GM18526 (cell line): ENCODE measurements around the gene CDKAL1.

ENCODE experiments used
- POLR2A ChIP-seq: IDR thresholded peaks from 3 replicates; pipeline ENCODE4 v1.6.1; 2011; ENCODE audit not compliant: insufficient read length; ENCODE audit errors: extremely low read depth

CDKAL1 gene

DNA sequence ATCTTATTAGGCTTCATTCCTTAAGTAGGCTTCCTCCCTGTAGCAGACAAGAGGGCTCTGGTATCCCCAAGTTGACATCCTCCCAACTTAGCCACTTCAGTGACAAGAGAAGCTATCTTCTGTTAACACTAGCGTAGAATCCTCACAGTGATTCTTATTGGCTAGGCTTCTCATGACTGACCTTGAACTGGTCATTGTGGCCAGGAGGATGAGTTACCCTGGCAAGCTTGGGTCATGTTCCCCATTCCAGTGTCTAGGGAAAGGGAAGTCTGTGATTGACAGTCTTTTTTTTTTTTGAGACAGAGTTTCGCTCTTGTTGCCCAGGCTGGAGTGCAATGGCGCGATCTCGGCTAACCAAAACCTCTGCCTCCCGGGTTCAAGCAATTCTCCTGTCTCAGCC lies 7.1 kb downstream of the CDKAL1 start:
- no peak for TF ChIP-seq POLR2A

DNA sequence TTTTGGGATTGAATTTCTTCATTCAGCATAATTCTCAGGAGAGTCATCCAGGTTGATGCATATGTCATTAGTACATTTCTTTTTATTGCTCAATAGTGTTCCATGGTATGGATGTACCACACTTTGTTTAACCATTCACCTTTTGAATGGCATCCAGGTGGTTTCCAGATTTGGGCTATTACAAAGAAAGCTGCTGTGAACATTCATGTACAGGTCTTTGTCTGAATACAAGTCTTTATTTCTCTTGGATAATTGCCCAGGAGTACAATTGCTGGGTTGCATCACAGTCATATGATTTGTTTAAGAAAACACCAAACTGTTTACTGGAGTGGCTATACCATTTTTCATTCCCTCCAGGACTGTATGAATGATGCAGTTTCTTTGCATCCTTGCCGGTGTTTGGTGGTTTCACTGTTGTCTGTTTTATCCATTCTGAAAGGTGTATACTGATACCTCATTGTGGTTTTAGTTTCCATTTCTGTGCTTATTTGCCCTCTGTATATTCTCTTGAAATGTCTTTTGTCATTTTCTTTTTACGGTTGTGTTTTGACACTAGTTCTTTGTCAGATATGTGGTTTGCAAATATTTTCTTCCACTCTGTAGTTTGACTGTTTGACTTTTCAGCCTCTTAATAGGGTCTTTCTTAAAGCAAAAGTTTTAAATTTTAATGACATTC lies 8.8 kb downstream of the CDKAL1 start:
- no peak for TF ChIP-seq POLR2A

DNA sequence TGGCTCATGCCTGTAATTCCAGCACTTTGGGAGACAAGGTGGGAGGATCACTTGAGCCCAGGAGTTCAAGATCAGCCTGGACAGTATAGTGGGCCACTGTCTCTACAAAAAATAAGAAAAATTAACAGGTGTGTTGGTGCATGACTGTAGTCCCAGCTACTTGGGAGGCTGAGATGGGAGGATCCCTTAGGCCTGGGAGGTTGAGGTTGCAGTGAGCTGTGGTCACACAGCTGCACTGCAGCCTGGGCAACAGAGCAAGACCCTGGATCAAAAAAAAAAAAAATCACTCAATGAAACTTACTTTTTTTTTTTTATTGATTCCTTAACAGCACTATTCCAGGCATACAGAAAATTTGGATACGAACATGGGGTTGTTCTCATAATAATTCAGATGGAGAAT lies 14.0 kb downstream of the CDKAL1 start:
- no peak for TF ChIP-seq POLR2A

DNA sequence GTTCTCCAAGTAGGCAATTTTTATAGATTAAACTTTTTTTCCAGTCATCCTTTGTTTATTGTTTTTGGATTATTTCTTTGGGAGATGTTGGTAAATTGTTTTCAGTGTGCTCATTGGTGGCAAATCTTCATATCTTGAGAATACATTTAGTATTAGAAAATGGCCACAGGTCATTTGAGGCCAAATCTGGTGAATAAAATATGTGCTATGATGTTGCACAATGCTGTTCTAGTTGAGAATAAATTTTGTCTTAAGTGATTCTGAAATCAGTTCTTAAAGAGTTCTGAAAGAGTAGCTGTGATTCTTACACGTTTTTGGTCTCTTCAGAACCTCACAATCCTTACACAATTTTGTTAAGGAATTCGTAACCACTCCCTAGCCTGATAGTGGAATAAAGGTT lies 20.1 kb downstream of the CDKAL1 start:
- no peak for TF ChIP-seq POLR2A

DNA sequence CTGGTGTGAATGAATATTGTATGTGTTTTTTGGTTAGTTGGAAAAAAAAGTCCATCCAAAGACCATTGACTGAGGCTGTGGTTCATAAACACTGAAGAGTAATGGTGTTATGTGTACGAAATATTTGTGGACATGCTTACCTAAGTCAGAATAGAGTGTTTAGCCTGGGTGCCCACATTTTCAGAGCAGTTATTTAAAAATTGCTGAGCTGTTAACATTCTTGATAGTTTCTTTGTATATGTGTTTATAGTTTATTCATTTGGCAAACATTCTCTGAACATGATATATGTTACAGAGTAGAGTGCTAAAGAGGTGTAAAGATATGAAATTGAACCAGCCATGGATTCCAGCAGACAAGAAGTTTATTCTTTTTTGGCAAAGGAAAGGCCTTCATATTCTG lies 20.6 kb downstream of the CDKAL1 start:
- TF ChIP-seq POLR2A = no peak

GRCh38 chr6:20559924-20560551 lies 25.8 kb downstream of the CDKAL1 start:
- no peak for TF ChIP-seq POLR2A

DNA sequence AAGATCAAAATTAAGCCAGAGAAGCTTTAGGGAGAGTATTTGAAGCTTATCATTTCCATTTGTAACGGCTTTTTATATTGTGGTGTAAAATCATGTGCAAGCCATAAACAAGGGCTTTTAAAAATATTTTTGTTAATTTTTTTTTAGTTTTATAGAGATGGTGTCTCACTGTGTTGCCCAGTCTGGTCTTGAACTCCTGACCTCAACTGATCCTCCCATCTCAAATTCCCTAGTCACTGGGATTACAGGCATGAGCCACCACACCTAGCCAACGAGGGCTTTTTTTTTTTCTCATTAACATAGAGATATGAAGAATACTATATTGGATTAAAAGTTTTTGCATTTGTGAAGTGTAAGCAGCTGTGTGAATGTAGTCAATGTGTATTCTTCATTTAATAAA lies 29.1 kb downstream of the CDKAL1 start:
- TF ChIP-seq POLR2A = no peak

DNA sequence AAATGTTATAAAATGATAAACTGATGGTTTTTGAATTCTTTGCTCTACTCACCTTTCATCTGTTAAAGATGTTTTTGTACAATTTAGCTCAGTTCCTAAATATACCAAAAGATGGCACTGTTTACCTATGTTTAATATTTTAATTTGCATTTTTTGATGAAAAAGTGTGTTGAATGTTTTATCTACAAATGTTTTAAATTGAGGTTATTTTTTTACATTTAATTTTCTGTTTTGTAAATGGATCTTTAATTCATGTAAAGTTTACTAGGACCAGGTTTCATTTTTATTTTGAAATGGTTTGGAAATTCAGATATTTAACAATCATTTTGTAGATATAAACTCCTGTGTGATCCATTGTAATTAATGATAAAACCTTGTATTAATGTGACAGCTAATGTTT lies 30.0 kb downstream of the CDKAL1 start:
- TF ChIP-seq POLR2A = no peak

DNA sequence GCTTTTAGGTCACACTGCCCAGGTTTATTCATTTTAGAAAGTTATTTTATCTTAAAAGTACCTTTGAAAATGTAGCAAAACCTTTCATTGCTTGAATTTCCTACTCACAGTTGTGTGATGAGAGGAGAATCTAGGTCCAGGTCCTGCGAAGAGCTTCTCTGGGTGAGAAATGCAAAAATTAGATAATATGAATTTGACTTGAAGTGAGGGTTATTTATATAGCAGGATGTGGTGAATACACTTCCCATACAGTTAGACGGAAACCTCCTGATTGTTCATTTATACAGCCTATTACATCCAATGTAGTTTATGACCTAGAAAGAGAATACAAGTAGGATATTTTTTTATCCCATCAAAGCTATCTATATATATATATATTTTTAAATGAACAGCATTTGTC lies 30.5 kb downstream of the CDKAL1 start:
- no peak for TF ChIP-seq POLR2A

- no peak for TF ChIP-seq POLR2A
Measured at GRCh38 chr6:20565342-20565741, 31.1 kb downstream of the CDKAL1 start.

- TF ChIP-seq POLR2A = no peak
Measured at GRCh38 chr6:20566109-20566508, 31.9 kb downstream of the CDKAL1 start.

GRCh38 chr6:20569000-20569610 lies 34.8 kb downstream of the CDKAL1 start:
- no peak for TF ChIP-seq POLR2A

- no peak for TF ChIP-seq POLR2A
Measured at GRCh38 chr6:20571261-20571660, 37.0 kb downstream of the CDKAL1 start.

GRCh38 chr6:20572288-20572687 lies 38.0 kb downstream of the CDKAL1 start:
- no peak for TF ChIP-seq POLR2A

DNA sequence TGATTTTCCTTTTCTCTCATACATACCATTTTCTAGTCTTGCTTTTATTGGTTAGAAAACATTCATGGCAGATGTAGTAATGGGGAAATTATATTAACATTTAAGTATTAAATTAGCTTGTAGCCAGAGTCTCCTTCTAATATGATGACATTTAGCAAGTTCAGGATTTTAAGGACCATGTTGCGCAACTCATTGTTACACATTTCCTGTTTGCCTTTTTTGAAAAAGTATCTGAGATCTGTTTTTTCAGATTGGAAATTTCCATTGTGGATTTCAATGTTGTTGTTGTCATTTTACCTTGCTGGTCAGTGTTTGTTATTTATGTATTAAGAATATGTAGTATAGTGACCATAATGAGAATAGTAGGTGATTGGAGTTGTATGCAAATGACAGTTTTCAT lies 38.7 kb downstream of the CDKAL1 start:
- TF ChIP-seq POLR2A = no peak

DNA sequence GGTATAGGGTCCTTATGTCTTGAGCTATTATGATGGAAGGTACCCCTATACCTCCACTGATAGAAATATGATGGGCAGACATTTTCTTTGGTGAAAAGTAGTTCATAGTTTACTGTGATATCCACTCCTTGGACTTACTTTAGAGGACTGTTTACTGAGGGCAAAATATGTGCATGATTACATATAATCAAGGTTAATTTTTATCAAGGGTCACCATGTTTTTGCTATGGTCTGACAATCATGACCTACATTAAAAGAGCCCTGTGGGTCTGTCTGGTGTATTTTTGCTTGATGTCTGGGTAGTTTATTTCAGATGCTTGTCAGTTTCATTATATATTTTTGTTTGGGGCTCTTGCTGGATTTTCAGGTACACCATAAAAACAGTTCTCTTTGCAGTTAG lies 40.1 kb downstream of the CDKAL1 start:
- TF ChIP-seq POLR2A = no peak

GRCh38 chr6:20575125-20575524 lies 40.9 kb downstream of the CDKAL1 start:
- TF ChIP-seq POLR2A = no peak
